Astrocyte of the spinal cord (primary cell): Measurements from ENCODE around the gene KL.
A peak's percentile ranks its signal among the peaks of the same experiment; 100 is the strongest.

ENCODE experiments used
- DNase-seq: peaks from one replicate; pipeline ENCODE4 v3.0.0; 2011; ENCODE audit warnings: low read depth, low spot score
- H3K4me3 ChIP-seq: 2 replicates; pipeline ENCODE4 v1.5.1; 2011; ENCODE audit warnings: low read depth, mild to moderate bottlenecking, low read length, moderate library complexity
- in situ Hi-C: cut with HindIII; loops from 2 replicates; pipeline ENCODE4 v1.10.0; 2017; ENCODE audit warnings: low sequenced_read_pairs
- TF ChIP-seq, protein P1 (sequence below): IDR thresholded peaks from 2 replicates; pipeline ENCODE4 v1.5.1; 2012; ENCODE audit warnings: low read depth, mild to moderate bottlenecking, low read length, inconsistent platforms

KL gene

DNA sequence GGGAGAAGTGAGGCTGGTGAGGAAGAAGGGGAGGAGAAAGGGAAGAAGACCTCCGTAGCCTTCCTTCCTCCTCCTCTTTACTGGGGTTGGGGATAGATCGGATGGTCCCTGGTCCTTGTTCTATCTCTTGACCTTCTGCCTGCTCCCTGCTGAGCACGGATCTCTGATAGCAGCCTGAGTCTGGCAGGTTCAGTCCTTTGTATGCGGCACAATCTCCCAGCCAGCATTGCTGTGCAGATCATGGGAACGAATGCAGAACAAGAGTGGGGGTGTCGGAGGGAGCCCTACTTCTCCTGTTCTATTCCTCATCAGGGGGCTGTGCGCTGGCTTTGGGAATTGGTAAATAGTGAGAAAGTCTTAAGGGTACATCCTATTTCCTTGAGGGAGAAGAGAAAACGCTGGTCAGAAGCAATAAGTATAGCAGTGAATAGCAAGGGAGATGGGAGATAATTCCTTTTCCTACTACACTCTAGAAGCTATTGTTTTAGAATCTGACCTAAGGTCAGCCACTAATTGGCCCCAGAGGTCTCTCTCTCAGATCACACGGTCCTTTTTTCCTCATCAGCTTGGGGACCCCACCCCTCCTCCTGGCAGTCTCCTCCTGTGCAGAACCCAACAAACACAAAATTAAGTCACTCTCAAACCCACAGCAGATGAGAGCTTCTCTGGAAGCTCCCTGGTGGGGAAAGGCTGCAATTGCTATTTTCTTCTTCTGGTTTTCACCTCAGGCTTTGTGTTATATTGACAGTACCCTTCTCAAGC is 41.0 kb downstream of the KL start:
- H3K4me3 ChIP-seq = no peak overlapping the region
- TF ChIP-seq, protein P1, sequence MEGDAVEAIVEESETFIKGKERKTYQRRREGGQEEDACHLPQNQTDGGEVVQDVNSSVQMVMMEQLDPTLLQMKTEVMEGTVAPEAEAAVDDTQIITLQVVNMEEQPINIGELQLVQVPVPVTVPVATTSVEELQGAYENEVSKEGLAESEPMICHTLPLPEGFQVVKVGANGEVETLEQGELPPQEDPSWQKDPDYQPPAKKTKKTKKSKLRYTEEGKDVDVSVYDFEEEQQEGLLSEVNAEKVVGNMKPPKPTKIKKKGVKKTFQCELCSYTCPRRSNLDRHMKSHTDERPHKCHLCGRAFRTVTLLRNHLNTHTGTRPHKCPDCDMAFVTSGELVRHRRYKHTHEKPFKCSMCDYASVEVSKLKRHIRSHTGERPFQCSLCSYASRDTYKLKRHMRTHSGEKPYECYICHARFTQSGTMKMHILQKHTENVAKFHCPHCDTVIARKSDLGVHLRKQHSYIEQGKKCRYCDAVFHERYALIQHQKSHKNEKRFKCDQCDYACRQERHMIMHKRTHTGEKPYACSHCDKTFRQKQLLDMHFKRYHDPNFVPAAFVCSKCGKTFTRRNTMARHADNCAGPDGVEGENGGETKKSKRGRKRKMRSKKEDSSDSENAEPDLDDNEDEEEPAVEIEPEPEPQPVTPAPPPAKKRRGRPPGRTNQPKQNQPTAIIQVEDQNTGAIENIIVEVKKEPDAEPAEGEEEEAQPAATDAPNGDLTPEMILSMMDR = peak; percentile 42
- DNase-seq = peak; percentile 23
- in situ Hi-C loops = no loop called here

- in situ Hi-C loops = no loop called here
- TF ChIP-seq, protein P1 = no peak
- no peak overlapping the region for H3K4me3 ChIP-seq
- no peak for DNase-seq
Measured at GRCh38 chr13:33058776-33059327, 42.6 kb downstream of the KL start.

- in situ Hi-C loops = no loop called here
- H3K4me3 ChIP-seq = no peak overlapping the region
- DNase-seq = no peak
- TF ChIP-seq, protein P1 = no peak
Measured at GRCh38 chr13:33060815-33061214, 44.6 kb downstream of the KL start.

DNA sequence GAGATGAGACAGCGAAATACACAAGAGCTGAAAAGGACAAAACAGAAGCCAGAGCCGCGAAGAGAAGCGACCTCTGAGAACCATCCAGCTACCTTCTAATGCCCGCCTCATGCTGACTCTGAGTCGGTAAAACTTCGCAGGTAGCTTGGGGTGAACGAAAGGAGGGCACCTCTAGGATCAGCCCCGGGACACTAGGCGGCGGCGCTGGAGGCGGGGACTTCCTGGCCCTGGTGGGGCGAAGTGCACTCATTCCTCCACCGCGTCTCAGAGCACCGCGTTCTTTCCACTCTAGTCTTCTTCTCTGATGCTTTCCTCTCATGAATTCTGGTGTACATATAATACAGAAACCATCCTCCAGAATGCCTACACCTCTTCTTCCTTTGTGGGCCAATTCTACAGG is 50.1 kb downstream of the KL start:
- no peak overlapping the region for H3K4me3 ChIP-seq
- TF ChIP-seq, protein P1 = no peak
- DNase-seq = no peak
- in situ Hi-C loops = no loop called here

DNA sequence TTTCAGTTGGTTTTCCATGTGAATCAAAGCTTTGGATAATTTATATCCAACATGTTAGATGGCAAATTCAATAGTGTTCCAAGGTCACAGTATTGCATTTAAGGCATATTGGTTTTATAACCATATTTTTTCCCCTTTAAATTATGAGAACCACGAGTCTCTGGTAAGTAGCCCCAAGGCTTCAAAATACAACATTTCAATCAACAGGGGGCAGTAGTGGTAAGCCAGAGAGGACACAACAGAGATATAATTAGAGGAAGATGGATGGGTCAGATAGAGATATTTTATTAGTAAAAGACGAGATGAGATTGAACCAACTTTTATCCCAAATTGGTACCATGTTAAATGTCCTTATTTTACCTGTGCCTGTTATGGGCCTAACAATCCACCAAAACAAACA is 53.1 kb downstream of the KL start:
- in situ Hi-C loops = no loop called here
- no peak for DNase-seq
- no peak overlapping the region for H3K4me3 ChIP-seq
- TF ChIP-seq, protein P1 = no peak

DNA sequence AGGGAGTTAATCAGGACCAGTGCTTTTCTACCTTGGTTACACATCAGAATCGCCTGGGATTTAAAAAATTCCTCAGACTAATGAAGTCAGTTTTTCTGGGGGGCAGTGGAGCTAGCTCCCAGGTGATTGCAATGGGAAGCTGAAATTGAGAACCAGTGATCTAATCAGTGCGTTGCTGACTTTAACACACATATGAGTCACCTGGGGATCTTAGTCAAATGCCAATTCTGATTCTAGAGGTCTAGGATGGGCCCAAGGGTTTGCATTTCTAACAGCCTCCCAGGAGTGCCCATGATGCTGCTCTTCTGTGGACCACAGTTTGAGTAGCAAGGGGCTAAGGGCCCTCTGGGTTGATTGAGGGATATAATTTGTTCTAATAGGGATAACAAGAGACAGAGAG is 54.5 kb downstream of the KL start:
- in situ Hi-C loops = no loop called here
- TF ChIP-seq, protein P1 = no peak
- H3K4me3 ChIP-seq = no peak overlapping the region
- no peak for DNase-seq
